Measurements from ENCODE around the gene KCNK3. TPM values are rescaled to one million over a fixed set of nuclear protein-coding genes. Genes with fewer than 3 reads are reported as not detected.
"Not testable (repeated sequence)": the region's sequence is repeated elsewhere in the genome, so short reads cannot be mapped to it uniquely, and the experiment has no call there.

KCNK3 gene
- total RNA-seq, 1 donor from 2014 or later: 26.8 TPM

DNA sequence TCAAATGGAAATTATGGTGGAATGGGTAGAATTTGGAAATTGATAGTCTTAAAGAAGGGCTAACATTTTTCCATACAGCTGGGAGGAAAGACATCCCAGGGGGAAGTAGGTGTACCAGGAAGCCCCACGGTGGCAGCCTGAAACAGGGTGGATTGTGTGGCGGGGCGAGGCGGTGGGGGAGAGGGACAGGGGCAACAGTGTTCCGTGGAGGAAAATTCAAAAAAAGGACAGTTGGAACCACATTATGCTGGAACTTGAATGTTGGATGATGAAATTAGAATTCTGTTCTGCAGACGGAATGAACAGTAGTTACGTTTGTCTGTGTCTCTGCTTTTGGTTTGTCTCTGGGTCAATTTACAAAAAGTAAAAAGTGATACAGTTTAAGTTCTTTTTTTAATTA lies 40.7 kb upstream of the KCNK3 start:
- DNase-seq (no peak), ATAC-seq (no peak)
- intact Hi-C loops (cut with DNase I): no loop called here
- H3K27me3 ChIP-seq (ENCODE audit: low read depth): no peaks in the 10 kb centered on the region
- H3K9me3 ChIP-seq: no peaks in the 10 kb centered on the region
- no peak overlapping the region for H3K4me3 ChIP-seq
- H3K36me3 ChIP-seq: no peaks in the 10 kb centered on the region
- H3K4me1 ChIP-seq: peaks cover 26% of the 10 kb centered on the region
- H3K27ac ChIP-seq: peak overlapping the region; percentile 72
- TF ChIP-seq CTCF (IDR thresholded peaks at IDR 0.05): no peak

- intact Hi-C loops (cut with DNase I): no loop called here
- Histone ChIP-seq H3K9me3 (no peaks in the 10 kb centered on the region), H3K27ac (peak overlapping the region; percentile 68), H3K27me3 (ENCODE audit: low read depth) (no peaks in the 10 kb centered on the region), H3K4me1 (peaks cover 26% of the 10 kb centered on the region), H3K4me3 (peak overlapping the region; percentile 7), H3K36me3 (no peaks in the 10 kb centered on the region)
- no peak for TF ChIP-seq CTCF (IDR thresholded peaks at IDR 0.05)
- DNase-seq (no peak), ATAC-seq (peak; percentile 36 to 60)
Measured at GRCh38 chr2:26652361-26653041, 40.0 kb upstream of the KCNK3 start.

- DNase-seq: no peak
- H3K27ac ChIP-seq: peak overlapping the region; percentile 68
- ATAC-seq: peak; percentile 71 to 88
Measured at GRCh38 chr2:26653207-26654060, 39.1 kb upstream of the KCNK3 start.

DNA sequence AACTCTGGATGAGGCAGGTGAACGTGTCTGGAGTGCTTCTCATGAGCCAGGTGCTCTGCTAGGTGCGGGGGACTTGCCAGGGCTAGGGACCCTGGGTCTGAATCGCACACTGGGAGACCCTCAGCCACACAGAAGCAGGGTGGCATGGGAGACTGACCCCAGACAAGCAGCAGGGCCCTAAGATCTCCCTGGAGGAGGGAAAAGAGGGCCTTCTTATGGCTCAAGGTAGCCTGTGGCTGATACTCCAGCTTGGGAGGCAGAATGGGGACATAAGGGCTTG lies 38.5 kb upstream of the KCNK3 start:
- no peak for TF ChIP-seq CTCF (IDR thresholded peaks at IDR 0.05)
- Histone ChIP-seq H3K9me3 (no peaks in the 10 kb centered on the region), H3K36me3 (no peaks in the 10 kb centered on the region), H3K27me3 (ENCODE audit: low read depth) (no peaks in the 10 kb centered on the region), H3K4me1 (peaks cover 26% of the 10 kb centered on the region), H3K27ac (no peak overlapping the region), H3K4me3 (no peak overlapping the region)
- ATAC-seq (no peak), DNase-seq (no peak)
- intact Hi-C loops (cut with DNase I): no loop called here

More at GRCh38 chr2:26653207-26654060, 39.1 kb upstream of the KCNK3 start:
- Histone ChIP-seq H3K4me1 (peaks cover 26% of the 10 kb centered on the region), H3K4me3 (no peak overlapping the region), H3K9me3 (no peaks in the 10 kb centered on the region), H3K36me3 (no peaks in the 10 kb centered on the region), H3K27me3 (ENCODE audit: low read depth) (no peaks in the 10 kb centered on the region)
- no peak for TF ChIP-seq CTCF (IDR thresholded peaks at IDR 0.05)
- intact Hi-C loops (cut with DNase I): no loop called here

GRCh38 chr2:26655120-26655519 lies 37.4 kb upstream of the KCNK3 start:
- H3K4me1 ChIP-seq: peaks cover 26% of the 10 kb centered on the region
- H3K36me3 ChIP-seq; DNase-seq; H3K4me3 ChIP-seq; intact Hi-C loops (cut with DNase I); ATAC-seq; H3K27me3 ChIP-seq (ENCODE audit: low read depth); H3K27ac ChIP-seq; H3K9me3 ChIP-seq: not testable (repeated sequence)

DNA sequence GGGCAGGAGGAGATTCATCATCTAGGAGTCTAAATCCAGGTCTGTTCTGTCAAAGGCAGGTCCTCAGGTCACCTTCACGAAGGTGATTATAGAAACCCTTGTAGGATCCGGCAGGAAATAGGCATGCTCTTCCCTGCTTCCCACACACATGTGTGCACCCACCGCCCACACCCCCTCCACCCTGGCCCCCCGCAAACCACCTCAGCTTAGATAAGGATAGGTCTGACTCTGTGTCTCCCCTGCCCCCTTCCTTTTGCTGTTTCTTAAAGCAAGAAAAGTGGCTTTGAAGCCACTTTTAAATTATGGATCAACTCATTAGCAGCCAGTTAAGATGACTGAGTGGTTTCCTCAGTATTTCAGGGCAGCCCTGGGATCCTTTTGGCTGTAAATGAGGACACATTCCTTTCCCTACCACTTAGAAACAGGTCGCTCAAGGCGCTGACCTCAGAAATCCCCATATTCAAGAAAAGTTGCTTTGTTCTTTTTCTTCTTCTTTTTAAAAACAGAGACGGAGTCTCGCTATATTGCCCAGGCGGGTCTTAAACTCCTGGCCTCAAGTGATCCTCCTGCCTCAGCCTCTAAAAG lies 36.8 kb upstream of the KCNK3 start:
- peaks cover 3% of the 10 kb centered on the region for H3K9me3 ChIP-seq
- ATAC-seq: no peak
- no peak overlapping the region for H3K4me3 ChIP-seq
- no peaks in the 10 kb centered on the region for H3K27me3 ChIP-seq (ENCODE audit: low read depth)
- peaks cover 26% of the 10 kb centered on the region for H3K4me1 ChIP-seq
- DNase-seq: no peak
- no peak for TF ChIP-seq CTCF (IDR thresholded peaks at IDR 0.05)
- no peak overlapping the region for H3K27ac ChIP-seq
- no peaks in the 10 kb centered on the region for H3K36me3 ChIP-seq
- intact Hi-C loops (cut with DNase I): no loop called here
